ENCODE results near the gene RPAP2. TPM values are rescaled to one million over a fixed set of nuclear protein-coding genes. Genes with fewer than 3 reads are reported as not detected.
"Not testable (repeated sequence)": the region's sequence is repeated elsewhere in the genome, so short reads cannot be mapped to it uniquely, and the experiment has no call there.

RPAP2 gene
- polyA plus RNA-seq, 3 donors: 5.3 to 9.8 (median 6.0) TPM

GRCh38 chr1:92363401-92363800 is 64.5 kb downstream of the RPAP2 start:
- 76 to 79% (median 78%) methylated on average over 3 of the region's 3 CpGs for WGBS, 3 donors
- H3K27ac ChIP-seq (ENCODE audit: low read depth, low read length): no peak overlapping the region

DNA sequence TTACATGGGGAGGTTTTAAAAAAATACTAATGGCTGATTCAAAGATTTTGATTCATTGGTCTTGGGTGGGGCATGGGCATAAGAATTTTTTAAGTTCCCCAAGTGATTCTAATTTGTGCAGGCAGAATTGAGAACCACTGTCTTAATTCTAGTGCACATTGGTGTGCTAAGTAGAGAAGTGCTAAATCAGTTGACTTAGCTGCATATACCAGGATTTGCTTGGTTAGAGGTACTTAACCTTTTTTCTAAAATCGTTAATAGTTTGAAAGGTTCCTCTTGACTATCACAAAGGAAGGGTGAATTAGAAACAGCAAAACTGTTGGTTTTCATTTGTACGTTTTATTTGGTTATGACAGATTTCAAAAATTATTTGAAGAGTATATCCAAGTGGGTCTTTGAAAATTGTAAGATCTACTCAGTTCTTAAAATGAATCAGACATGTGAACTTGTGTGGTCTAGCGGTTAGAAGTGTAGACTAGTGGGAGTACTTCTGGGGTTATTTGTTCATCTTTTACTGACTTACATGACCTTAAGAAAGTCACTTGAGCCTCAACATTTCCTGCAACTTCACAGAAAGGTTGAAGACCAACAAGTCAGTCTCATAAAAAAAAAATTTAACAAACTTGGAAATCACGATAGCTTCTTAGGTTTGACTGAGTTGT is 66.7 kb downstream of the RPAP2 start:
- WGBS, 3 donors: 82 to 85% (median 83%) methylated on average over 4 of the region's 4 CpGs
- H3K27ac ChIP-seq (ENCODE audit: low read depth, low read length): no peak overlapping the region

GRCh38 chr1:92366040-92366395 is 67.2 kb downstream of the RPAP2 start:
- 89 to 98% (median 94%) methylated on average over 2 of the region's 2 CpGs for WGBS, 3 donors

DNA sequence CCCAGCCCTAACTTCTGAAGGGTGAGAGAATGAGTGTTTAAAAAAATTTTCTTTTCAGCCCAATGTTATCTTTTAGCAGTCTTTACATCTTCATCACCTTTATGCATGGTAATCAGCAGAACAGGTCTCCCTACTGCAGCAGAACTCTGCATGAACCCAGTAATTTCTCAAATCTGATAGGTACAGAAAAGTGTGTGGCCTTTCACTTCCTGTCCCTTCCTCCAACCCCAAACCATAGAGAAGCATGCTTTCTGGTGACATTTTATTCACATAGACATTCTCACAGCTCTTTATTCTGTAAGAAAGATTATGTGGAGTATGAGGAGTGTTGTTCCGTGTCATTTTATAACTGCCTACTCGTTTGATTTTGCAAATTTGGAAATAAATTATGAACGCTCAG is 68.6 kb downstream of the RPAP2 start:
- 74 to 93% (median 80%) methylated on average over 3 of the region's 3 CpGs for WGBS, 3 donors
- no peak overlapping the region for H3K27ac ChIP-seq (ENCODE audit: low read depth, low read length)

More at GRCh38 chr1:92366040-92366395, 67.2 kb downstream of the RPAP2 start:
- H3K27ac ChIP-seq (ENCODE audit: low read depth, low read length): no peak overlapping the region

GRCh38 chr1:92372164-92372563 is 73.3 kb downstream of the RPAP2 start:
- 86 to 92% (median 88%) methylated on average over 2 of the region's 2 CpGs for WGBS, 3 donors
- no peak overlapping the region for H3K27ac ChIP-seq (ENCODE audit: low read depth, low read length)

GRCh38 chr1:92374223-92374622 is 75.4 kb downstream of the RPAP2 start:
- 84 to 88% (median 84%) methylated on average over 2 of the region's 2 CpGs for WGBS, 3 donors

DNA sequence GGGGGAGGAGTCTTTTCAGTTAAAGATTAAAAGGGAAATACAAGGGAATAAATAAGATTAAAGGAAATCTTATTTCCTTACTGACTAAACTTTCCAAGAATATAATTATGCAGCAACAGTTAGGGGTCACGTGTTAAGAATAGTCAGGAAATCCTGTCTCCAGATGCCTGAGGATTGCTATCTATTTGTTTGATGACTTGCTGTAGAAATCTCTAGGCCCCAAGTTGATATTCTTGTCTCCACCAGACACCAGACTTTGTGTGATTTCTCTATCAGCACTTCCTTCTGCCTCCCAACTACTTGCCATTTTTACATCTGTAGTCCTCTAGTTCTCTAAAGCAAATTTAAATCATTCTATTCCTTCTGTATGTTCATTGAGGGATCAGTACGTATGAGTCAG is 77.5 kb downstream of the RPAP2 start:
- no peak overlapping the region for H3K27ac ChIP-seq (ENCODE audit: low read depth, low read length)
- 46 to 89% (median 57%) methylated on average over 2 of the region's 2 CpGs for WGBS, 3 donors

More at GRCh38 chr1:92374223-92374622, 75.4 kb downstream of the RPAP2 start:
- H3K27ac ChIP-seq (ENCODE audit: low read depth, low read length): no peak overlapping the region

- H3K27ac ChIP-seq (ENCODE audit: low read depth, low read length): not testable (repeated sequence)
- 96 to 98% (median 97%) methylated on average over 4 of the region's 4 CpGs for WGBS, 3 donors
These were observed 79.1 kb downstream of the RPAP2 start for GRCh38 chr1:92377991-92378390.

GRCh38 chr1:92380867-92381266 is 82.0 kb downstream of the RPAP2 start:
- 74 to 96% (median 93%) methylated on average over 2 of the region's 2 CpGs for WGBS, 3 donors
- H3K27ac ChIP-seq (ENCODE audit: low read depth, low read length): no peak overlapping the region

GRCh38 chr1:92393966-92394365 is 95.1 kb downstream of the RPAP2 start:
- H3K27ac ChIP-seq (ENCODE audit: low read depth, low read length): not testable (repeated sequence)
- WGBS, 3 donors: 96 to 98% (median 97%) methylated on average over 4 of the region's 4 CpGs

GRCh38 chr1:92398519-92398918 is 99.7 kb downstream of the RPAP2 start:
- WGBS, 3 donors: 86 to 96% (median 90%) methylated on average over 2 of the region's 2 CpGs
- H3K27ac ChIP-seq (ENCODE audit: low read depth, low read length): no peak overlapping the region

DNA sequence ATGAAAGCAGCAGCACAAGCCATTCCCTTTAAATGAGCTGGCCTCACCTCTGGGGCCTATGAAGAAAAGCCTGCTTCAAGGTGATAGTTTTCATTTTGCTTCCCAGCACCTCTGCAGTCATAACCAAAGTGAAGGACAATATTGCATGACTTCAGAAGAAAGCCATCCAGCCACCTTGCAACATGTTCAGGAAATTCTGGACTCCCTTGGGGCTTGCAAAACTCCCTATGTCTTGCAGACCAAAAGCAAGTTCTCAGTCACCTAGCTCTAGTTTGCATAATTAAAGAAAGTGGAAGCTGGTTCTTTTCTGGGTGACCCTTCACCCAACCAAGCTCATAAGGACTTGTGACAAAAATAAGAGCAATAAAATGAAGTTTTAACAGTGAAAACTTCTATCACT is 100.2 kb downstream of the RPAP2 start:
- no peak overlapping the region for H3K27ac ChIP-seq (ENCODE audit: low read depth, low read length)

DNA sequence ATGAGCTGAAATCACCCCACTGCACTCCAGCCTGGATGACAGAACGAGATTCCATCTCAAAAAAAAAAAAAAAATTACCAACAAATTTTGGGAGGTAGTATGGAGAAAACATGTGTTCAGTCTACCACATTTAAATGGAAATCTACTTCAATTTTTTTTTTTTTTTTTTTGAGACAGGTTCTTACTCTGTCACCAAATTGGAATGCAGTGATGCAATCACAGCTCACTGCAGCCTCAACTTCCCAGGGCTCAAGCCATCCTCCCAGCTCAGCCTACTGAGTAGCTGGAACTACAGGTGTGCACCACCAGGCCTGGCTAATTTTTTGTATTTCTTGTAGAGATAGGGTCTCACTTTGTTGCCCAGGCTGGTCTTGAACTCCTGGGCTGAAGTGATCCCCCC is 105.8 kb downstream of the RPAP2 start:
- 72 to 93% (median 81%) methylated on average over 1 of the region's 1 CpG for WGBS, 3 donors
- no peak overlapping the region for H3K27ac ChIP-seq (ENCODE audit: low read depth, low read length)

GRCh38 chr1:92408825-92409224 is 110.0 kb downstream of the RPAP2 start:
- 90 to 100% (median 93%) methylated on average over 1 of the region's 1 CpG for WGBS, 3 donors
- no peak overlapping the region for H3K27ac ChIP-seq (ENCODE audit: low read depth, low read length)

GRCh38 chr1:92409946-92410549 is 111.2 kb downstream of the RPAP2 start:
- 67 to 76% (median 72%) methylated on average over 4 of the region's 4 CpGs for WGBS, 3 donors

DNA sequence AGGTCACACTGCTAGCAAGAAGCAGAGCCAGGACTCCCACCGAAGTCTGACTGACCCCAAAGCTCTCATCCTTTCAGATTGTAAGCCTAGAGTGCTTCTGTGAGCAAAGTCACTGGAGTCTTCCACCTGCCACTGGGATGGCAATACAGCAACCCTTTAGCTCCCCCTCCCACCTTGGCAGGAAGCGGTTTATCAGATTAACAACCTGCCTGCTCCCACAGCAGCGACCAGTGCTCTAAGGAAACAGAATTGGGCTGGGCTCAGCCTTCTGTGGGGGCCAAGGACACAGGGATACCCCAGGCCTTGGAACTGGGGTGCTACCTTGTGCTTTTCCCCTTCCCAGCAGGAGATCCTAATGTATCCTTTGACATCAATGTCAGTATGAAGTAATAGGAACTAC is 111.8 kb downstream of the RPAP2 start:
- H3K27ac ChIP-seq (ENCODE audit: low read depth, low read length): no peak overlapping the region
- WGBS, 3 donors: 46 to 61% (median 53%) methylated on average over 3 of the region's 3 CpGs

More at GRCh38 chr1:92409946-92410549, 111.2 kb downstream of the RPAP2 start:
- no peak overlapping the region for H3K27ac ChIP-seq (ENCODE audit: low read depth, low read length)

- H3K27ac ChIP-seq (ENCODE audit: low read depth, low read length): no peak overlapping the region
- WGBS, 3 donors: 88 to 94% (median 93%) methylated on average over 1 of the region's 1 CpG
These were observed 112.7 kb downstream of the RPAP2 start for GRCh38 chr1:92411511-92411910.

DNA sequence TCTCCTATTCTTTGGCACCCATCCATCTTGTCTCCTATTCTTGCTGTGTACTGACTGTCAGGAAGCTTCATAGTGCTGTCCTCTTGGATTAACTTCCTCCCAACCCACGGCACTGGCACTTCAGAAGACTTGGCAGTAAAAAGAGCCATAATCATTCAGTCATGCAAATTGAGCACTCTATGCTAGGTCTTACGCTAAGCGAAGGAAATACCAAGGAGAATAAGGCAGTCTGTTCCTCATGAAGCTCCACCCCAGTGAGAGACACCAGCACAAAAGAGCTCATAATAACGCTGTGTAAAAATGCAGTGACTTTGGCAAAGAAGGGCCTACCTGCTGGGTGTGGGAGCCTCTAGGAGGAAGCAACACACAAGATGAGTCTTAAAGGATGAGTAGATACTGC is 120.8 kb downstream of the RPAP2 start:
- WGBS, 3 donors: 52 to 80% (median 62%) methylated on average over 4 of the region's 4 CpGs
- no peak overlapping the region for H3K27ac ChIP-seq (ENCODE audit: low read depth, low read length)

DNA sequence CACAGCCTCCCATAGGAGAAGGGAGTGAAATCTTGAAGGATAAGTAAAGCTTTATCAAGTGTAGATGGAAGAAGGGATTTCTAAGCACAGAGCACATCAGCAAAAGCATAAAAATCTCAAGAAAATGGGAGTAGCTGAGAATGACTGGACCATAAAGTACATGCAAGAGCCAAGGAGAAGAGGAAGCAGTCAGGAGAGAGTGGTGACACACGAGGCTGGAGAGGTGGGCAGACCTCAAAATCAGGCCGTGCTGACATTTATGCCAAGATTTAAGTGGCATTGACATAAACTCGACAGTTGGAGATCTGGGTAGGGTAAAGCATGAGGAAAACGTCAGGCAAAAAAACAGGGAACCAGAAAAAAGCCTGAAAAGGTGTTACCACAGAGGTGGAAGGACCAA is 125.5 kb downstream of the RPAP2 start:
- 24 to 44% (median 29%) methylated on average over 4 of the region's 4 CpGs for WGBS, 3 donors
- H3K27ac ChIP-seq (ENCODE audit: low read depth, low read length): no peak overlapping the region

- WGBS, 3 donors: 65 to 74% (median 69%) methylated on average over 2 of the region's 2 CpGs
These were observed 126.8 kb downstream of the RPAP2 start for GRCh38 chr1:92425617-92426016.

More at GRCh38 chr1:92425617-92426016, 126.8 kb downstream of the RPAP2 start:
- no peak overlapping the region for H3K27ac ChIP-seq (ENCODE audit: low read depth, low read length)

Measured in adipose tissue (tissue), 3 donors.